ENCODE measurements around the gene PWP1.
A peak's percentile ranks its signal among the peaks of the same experiment; 100 is the strongest.

The PWP1 gene

DNA sequence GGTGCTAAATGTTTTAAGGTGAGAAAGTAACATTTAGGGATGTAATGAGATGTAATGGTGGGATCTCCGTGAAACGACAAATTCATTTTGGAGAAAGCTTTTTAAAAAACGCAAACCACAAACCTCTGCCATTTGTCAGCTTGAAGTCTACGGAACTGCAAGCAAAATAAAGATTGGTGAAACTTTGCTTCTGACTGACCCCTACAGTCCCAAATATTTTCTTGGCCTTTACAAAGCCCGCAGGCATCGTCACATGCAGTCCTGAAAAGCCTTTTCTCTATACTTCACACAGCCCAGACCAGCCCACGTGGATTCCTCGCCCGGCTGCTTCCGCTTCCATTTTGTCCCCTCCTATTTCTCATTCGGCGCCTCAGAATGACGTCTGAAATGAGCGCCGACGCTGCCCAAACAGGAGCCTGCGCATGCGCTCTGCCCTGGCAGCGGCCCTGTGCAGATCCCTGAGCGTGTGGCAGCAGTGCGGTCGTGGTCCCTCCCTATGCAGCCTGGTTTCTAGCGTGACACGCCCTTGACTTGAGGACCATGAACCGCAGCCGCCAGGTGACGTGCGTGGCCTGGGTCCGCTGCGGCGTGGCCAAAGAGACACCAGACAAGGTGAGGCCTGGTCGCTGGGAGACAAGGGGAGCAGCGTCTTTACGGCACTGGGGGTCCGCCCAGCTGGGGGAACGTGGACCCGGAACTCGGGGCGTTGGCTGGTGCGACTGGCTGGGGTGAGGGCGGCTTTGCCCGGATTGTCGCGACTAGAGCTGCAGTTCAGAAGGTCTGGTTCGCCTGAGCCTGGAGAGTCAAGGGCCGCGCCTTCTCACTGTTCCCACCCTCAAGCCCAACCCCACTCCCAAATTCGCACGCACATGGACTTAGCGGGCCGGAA, at the start of gene PWP1:
Gene PWP1 (plus strand): TSS at position 440 of the 889 bp plus-strand sequence. CDS start 101 bp downstream, at position 541.
- peak; percentile 78 for DNase-seq (ENCODE audit: low read depth, low spot score)

DNA sequence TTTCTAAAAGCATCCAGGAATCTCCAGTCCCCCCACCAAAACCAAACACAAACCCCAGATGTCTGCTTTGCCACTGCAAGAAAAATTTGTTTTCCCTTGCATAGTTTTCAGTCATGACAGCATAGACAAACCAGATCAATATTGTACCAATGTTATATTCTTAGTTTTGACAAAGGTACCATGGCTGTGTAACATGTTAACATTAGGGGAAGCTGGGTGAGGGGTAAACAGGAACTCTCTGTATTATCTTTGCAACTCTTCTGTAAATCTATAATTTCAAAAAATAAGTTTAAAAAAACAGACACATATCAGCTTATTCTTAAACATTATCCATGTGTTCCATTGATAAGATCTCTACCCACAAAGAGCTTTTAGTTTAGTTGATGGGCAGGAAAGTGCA, 44.4 kb upstream of the PWP1 start:
- DNase-seq (ENCODE audit: low read depth, low spot score), result no peak

DNA sequence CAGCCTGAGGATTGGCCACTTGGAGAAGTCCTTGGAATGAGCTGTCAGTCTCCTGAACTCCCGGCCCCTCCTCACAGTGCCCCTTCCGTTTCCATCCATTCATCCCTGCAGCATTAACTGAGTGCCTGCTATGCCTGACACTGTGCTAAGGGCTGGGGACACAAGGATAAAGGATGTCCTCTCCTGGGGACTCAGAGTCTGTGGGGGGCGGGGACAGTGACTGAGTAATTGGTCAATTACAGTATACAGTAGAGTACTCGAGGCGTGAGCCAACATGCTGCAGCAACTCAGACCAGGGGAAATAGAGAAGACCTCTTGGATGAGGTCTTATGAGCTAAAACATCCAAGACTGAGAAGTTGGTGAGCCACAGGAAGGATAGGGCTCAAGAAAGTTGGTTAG, 43.4 kb upstream of the PWP1 start:
- no peak for DNase-seq (ENCODE audit: low read depth, low spot score)

DNA sequence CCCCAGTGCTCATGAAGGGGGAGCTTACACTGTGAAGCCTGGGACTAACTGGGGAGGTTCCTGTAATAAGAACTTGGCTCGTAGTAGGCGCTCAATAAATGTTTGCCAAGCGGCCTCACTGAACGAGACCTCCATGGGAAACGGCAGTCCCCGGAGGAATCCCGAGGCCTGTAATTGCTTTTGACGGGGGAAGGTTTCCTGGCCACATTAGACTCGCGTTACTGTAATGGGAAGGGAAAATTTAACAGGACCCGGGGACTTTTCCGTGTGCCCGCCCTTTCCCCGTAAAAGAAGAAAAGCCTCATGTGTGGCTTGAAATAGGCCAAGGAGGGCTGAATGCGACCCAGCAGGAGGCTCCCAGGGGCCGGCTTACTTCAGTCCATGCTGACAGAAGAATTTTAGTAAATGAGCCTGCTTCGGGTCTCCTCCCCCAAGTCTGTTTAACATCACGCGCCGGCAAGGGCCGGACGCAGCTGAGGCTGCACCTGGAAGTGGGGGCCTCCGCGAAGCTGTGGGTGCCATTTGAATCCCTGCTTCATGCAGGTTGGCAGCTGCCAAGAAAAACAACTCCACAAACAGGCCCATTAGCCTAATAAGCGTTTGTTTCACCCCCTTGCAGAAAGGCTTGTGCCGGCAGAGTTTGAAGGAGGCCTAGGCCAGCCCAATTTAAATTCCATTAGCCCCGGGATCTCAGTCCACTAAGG, 39.8 kb upstream of the PWP1 start:
- peak; percentile 65 for DNase-seq (ENCODE audit: low read depth, low spot score)

DNA sequence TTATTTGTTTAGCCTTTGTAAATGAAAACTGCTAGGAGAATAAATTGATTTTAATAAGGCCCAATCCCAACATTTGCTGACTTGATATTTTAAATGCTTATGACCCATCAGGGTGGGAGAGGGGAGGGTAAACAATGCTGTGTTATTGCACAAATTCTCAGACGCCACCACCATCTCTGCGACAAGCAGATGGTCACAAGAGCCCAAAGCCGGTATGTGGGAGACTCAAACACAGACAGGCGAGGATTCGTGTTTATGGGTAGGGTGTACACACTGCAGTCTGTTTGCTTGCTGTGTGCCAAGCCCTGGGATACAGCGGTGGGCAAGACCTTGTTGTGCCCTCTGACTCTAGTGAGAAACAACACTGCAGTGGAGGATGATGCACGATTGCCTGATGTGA, 39.2 kb upstream of the PWP1 start:
- no peak for DNase-seq (ENCODE audit: low read depth, low spot score)

DNA sequence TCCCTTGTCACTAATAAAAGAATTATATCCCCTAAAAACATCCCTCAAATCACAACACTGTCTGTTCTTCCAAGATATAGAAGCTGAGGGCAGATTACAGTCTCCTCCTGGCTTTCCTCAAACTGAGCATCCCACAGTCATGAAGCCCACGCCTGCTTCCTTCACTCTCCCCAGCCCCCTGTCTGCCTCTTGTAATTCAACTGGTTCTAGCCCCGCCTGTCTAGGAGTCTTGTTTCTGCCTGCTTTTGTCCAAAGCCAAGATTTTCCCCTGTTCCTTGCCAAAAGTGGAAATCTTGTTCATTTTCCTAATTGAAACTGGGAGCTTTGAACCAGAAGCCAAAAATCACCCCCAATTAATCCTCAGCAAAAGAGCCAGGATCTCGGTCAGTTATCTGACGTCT, 35.9 kb upstream of the PWP1 start:
- no peak for DNase-seq (ENCODE audit: low read depth, low spot score)

DNA sequence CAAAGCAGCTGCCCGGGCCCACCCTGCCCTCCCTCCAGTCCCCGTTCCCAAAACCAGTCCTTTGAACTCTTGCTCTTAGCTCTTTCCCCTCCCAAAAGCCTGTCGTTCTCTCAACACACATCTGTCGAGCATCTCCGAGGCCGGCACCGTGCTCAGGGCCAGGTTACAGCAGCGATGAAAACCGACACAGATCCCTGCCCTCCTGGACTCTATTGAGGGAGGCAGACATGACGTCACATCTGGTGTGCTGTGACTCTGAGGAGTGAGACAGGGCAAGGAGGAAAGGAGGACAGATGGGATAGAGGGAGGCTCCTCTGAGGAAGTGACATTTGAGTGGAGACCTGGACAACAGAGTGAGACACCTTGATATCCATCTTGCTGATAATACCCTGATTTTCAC, 34.6 kb upstream of the PWP1 start:
- no peak for DNase-seq (ENCODE audit: low read depth, low spot score)

DNA sequence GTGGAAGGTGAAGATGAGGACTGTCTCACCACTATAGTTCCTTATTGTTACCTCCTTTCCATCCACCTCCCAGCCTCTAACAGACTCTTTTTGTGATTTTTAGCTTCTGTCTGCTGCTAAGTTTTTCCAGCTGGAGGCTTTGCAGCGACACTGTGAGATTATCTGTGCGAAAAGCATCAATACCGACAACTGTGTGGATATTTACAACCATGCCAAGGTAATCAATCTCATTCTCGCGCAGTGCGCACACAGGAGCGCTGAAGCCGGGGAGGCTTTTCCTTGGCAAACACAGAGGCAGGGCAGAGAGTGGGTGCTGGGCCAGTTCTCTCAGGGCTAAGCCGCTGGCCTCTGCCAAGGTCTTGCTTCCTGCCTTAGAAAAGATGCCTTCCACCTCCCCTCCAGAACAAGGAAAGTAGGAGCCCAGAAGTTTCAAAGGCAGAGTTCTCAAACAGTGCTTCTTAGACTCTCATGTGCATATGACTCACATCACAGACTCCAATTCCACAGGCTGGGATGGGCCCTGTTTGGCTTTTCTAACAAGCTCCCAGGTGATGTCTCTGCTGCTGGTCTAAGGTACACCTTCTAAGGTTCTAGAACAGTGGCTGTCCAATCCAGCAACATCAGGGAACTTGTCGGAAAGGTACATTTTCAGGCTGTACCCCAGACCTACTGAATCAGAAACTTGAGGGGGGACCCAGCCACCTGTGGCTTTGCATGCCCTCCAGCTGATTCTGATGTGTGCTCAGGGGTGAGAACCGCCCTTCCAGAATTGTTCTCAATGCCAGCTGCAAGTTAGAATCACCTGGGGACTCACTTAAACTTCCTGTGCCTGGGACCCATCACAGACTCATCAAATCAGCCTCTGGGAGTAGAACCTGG, 33.8 kb upstream of the PWP1 start:
- DNase-seq (ENCODE audit: low read depth, low spot score), result no peak

DNA sequence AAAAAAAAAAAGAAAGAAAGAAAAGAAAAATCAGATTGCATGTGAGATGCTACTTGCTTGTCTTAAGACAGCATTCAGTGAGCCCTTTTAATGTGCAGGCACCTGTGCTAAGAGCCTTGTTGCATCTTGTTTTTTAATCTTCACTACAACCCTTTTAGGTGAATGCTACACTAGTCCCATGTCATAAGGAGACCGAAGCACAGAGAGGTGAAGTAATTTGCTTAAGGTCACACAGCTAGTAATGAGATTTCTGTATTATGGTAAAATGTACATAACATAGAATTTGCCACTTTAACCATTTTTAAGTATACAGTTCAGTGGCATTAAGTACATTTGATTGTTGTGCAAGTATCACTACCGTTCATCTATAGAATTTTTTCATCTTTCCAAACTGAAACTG, 32.1 kb upstream of the PWP1 start:
- DNase-seq (ENCODE audit: low read depth, low spot score), result no peak

DNA sequence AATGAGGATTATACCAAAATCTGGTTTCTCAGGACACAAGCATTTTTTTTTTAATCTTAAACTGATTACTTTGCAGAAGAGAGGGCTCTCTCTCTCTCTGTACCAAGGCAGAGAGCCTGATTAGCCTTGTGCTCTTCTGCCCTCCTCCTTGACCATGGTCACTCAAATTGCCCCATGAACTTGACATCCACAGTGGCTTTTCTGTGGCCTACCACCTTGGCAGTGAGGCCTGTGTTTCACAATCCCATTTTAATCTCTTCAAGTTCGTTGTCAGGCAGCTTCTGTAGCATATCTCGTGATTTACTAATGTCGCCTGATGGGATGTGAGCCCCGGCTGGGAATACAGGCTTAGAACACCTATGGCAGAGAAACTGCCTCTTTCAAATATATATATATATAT, 30.7 kb upstream of the PWP1 start:
- DNase-seq (ENCODE audit: low read depth, low spot score), result no peak

DNA sequence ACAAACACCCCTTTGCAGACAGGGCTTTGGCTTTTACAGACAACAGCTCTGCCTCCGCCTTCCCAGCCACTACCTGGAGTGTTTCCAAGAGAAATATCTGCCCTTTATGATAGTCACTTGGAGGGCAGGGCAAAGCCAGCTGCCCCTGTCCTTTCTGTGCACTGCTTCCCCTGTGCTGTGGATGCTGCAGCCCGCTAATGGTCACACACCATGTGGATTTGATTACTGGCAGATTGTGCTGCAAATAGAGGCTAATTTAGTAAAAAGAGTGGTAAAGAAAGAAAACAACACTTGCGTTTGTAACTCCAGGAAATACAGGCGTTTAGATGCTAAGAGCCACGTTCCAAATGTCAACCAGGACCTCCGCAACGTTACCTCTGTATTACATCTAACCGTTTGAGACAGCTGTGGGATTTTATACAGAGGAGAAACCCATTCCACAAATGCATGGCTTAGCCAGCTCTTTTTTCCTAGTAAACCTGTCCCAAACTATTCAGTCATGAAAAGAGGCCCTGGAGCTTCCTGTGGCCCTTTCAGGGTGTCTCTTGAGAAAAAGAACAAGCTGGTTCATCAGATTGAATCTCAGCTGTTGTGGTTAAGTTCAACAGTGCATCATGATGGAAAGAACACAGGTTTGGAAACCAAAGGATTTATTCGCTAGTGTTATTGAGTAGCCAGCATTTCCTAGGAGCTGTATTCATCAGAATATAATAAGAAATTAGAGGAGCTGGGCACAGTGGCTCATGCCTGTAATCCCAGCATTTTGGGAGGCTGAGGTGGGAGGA, 30.1 kb upstream of the PWP1 start:
- DNase-seq (ENCODE audit: low read depth, low spot score), result no peak

DNA sequence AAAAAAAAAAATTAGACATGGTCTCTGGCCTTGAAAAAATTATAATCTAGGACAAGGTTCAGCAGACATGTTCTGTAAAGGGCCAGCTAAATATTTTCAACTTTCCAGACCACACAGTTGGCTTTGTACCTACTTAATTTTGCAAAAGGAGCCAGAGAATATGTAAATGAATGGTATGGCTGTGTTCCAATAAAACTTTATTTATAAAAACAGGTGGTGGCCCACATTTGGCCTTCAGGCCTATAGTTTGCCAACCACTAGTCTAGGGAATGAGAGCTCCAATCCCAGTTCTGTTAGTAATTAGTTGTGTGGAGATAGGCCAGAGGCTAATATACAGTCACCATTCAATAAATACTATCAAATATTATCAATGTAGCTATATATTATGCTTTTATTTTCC, 29.3 kb upstream of the PWP1 start:
- DNase-seq (ENCODE audit: low read depth, low spot score), result no peak

DNA sequence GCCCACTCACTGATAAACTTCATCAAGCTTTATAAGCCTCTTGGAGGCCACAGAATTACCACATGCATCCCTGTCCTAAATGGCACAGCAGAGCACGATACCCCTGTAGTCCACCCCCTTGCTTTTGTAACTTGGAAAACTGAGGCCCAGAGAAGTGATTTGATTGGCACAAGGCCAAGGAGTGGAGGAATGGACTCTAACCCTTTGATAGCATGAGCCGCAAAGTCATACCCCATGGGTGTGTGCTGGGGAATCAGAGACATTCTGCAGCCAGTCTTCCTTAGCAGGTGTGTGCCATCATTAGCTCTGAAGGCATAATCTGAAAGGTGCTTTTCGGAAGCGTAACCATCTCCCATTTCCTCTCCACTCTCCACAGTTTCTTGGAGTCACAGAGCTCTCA, 28.5 kb upstream of the PWP1 start:
- DNase-seq (ENCODE audit: low read depth, low spot score), result no peak

DNA sequence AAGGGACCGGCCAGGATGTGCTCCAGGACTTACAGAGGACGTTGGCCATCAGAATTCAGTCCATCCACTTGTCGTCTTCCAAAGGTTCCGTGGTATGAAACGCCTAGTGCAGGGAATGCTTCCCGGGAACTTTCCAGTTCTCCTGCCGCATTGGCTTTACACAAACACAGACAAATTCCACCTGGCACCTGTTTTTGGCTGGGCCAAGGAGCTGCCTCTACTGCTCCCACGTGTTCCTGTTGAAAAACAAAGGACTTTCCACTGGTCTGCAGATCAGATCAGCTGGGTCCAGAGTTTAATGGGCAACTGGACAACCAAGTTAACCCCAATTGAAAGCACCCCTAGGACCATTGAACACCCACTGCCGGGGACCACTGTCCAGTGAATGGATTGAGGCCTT, 28.0 kb upstream of the PWP1 start:
- no peak for DNase-seq (ENCODE audit: low read depth, low spot score)

DNA sequence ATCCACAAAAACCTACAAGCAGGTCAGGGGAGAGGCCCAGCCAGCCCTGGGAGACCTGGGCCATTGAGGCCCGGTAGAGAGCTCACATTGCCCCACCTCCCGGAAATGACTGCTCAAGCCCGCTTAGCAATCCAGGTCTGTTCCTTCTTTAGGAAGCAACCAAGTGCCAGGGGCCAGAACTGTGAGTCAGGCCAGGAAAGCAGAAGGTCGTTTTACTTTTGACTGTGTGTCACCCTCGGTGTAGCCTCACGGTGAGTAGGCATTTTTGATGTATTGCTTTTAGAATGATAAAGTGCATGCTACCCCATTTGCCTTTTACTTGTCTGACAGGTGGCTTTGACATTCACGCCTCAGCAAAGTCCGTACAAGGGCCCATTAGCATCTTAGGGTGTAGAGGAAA, 25.4 kb upstream of the PWP1 start:
- no peak for DNase-seq (ENCODE audit: low read depth, low spot score)

DNA sequence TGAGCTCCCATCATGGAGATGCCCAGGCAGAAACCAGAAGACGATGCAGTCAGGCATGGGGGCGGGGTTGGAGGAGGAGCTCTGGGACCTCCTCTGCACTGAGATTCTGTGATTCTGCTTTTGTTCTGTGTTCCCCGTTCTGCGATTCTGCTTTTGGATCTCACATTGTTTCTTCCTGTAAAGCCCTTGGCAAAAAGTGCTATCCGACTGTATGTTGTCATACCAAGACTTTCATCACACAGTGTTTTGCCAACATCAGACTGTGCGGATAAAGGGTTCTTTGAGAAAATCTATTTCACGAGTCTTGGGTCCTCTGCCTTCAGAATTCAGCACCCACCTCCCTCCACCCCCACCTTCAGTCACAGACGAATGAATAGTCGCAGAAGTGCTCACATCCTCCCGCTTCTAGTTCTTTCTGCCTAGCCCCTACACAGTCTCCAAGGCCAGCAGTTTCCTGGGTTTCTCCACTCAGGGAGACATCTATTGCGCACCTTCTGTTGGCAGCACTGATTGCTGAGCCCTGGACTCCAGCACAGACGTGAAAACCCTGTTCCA, 24.7 kb upstream of the PWP1 start:
- no peak for DNase-seq (ENCODE audit: low read depth, low spot score)

DNA sequence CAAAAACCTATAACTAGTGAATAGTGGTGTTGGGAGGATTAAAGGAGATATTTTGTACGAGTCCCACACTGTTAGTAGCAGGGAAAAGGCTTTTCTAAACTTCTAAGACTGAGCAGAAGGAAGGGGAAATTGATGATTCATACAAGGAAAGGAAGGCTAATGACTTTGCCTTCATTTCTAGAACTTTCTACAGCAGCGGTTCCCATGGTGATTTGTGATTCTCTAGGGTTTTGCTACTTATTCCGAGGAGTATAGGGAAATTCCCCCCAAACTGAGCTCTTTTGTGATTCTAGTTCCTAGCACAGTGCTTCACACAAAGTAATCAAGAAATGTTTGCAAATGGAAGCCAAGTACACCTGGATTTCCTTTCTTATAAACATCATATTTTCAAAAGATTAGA, 23.8 kb upstream of the PWP1 start:
- DNase-seq (ENCODE audit: low read depth, low spot score), result no peak

DNA sequence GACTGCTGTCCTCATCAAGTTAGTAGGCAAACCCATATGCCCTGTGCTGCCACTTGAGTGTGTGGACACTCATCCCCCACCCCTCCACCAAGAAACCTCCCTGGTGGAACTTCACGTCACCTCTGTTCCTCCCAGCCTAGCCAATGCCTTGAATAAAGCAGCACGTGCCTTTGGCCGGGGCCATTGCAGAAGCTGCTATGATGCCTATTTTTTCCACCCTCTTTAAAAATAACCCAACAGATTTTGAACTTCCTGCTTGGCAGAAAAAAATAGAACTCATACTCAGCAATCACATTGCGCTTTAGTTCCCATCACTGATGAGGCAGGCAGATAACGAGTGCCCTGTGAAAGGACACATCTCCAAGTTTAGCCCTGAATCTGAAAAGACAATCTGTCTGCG, 23.1 kb upstream of the PWP1 start:
- no peak for DNase-seq (ENCODE audit: low read depth, low spot score)

DNA sequence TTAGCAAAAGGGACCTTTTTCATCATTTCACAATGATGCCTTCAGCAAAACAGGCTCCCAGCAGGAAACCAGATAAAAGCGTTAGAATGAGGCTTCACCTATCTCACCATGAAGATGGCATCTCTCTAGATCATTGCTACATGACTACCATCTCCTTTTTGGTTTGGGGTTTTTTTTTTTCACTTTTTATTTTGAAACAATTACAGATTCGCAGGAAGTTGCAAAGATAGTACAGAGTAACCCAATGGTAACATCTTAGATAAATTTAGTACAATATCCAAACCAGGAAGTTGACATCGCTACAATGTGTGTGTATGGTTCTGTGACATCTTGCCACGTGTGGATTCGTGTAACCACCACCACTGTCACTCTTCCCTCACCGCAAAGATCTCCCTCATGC, 22.3 kb upstream of the PWP1 start:
- no peak for DNase-seq (ENCODE audit: low read depth, low spot score)

DNA sequence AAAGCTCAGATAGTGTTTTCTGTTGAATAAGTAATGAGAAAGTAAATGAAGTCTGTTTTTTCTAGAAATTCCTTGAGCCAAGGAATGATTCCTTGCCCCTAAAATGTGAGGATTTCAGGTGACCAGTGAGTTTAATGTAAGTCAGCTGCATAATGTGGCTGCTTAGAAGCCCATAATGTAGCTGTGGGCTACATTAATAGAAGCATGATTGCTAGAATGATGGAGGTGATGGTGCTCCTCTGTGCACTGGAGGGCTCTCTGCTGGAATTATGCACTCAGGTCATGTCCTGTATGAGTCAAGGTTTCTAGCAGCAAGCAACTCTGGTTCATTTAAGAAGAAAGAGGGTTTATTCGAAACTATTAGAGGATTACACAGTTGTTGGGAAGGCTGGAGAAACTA, 19.6 kb upstream of the PWP1 start:
- no peak for DNase-seq (ENCODE audit: low read depth, low spot score)

DNA sequence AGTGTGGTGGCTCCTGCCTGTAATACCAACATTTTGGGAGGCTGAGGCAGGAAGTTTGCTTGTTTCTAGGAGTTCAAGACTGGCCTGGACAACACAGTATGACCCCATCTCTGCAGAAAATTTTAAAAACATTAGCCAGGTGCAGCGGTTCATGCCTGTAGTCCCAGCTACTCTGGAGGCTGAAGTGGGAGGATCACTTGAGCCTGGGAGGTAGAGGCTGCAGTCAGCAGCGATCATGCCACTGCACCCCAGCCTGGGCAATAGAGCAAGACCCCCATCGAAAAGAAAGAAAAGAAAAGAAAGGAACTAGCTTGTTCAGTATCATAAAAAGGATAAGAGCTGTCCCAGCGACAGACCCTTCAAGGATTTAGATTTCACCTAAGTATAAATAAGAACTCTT, 18.1 kb upstream of the PWP1 start:
- DNase-seq (ENCODE audit: low read depth, low spot score), result no peak

All from iPS DF 19.7 (cell line).